ENCODE results near the gene ELF3. TPM values are rescaled to one million over a fixed set of nuclear protein-coding genes. Genes with fewer than 3 reads are reported as not detected.

The ELF3 gene
- total and polyA plus RNA-seq, 2 of the 13 experiments (the other 11 are each of a cell fraction or from before 2014, with no cell fraction given): 11.5 to 55.1 TPM

DNA sequence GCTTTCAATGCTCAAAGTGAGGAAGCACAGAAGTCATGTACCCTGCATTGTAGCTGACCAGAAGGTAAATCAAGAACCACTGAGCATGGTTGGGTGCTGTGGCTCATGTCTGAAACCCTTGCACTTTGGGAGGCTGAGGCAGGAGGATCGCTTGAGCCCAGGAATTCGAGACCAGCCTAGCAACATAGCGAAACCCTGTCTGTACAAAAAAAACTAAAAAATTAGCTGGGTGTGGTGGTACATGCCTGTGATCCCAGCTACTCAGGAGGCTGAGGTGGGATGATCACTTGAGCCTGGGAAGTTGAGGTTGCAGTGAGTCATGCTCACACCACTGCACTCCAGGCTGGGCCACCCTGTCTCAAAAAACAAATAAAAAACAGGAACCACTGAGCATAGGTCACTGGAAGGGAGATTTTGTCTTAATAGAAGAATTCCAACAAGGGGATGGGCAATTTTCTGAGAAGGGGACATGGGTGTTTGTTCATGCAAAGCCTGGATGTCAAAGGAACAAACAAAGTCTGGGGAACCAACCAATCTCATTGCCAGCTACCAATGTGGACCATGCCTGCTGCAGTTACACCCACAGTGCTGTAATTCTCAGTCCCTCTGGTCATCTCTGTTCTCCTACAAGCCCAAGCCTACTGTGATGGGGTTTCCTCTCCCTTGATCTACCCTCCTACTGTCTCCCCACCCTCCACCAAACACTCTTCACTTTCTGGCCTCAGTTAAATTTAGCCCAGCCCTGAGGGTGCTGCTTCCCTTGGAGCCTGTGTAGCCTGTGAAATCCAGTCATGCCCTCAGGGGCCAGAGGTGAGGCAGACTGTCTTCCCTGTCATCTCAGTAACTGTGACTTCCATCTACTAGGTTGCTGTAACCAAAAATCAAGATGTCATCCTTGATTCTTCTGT lies 47.9 kb downstream of the ELF3 start (continued):
- TF ChIP-seq, protein P1, sequence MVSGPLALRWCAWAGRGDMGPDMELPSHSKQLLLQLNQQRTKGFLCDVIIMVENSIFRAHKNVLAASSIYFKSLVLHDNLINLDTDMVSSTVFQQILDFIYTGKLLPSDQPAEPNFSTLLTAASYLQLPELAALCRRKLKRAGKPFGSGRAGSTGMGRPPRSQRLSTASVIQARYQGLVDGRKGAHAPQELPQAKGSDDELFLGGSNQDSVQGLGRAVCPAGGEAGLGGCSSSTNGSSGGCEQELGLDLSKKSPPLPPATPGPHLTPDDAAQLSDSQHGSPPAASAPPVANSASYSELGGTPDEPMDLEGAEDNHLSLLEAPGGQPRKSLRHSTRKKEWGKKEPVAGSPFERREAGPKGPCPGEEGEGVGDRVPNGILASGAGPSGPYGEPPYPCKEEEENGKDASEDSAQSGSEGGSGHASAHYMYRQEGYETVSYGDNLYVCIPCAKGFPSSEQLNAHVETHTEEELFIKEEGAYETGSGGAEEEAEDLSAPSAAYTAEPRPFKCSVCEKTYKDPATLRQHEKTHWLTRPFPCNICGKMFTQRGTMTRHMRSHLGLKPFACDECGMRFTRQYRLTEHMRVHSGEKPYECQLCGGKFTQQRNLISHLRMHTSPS (CRISPR knock-in tag; IDR thresholded peaks at IDR 0.05; ENCODE audit: low read depth): peak; percentile 67
- TF ChIP-seq HDAC2 (CRISPR knock-in tag; IDR thresholded peaks at IDR 0.05): peak; percentile 62; the same call in 1 of the 2 replicates
- TF ChIP-seq ZNF382 (CRISPR knock-in tag; IDR thresholded peaks at IDR 0.05; ENCODE audit: borderline replicate concordance): no peak
- TF ChIP-seq, protein P2, sequence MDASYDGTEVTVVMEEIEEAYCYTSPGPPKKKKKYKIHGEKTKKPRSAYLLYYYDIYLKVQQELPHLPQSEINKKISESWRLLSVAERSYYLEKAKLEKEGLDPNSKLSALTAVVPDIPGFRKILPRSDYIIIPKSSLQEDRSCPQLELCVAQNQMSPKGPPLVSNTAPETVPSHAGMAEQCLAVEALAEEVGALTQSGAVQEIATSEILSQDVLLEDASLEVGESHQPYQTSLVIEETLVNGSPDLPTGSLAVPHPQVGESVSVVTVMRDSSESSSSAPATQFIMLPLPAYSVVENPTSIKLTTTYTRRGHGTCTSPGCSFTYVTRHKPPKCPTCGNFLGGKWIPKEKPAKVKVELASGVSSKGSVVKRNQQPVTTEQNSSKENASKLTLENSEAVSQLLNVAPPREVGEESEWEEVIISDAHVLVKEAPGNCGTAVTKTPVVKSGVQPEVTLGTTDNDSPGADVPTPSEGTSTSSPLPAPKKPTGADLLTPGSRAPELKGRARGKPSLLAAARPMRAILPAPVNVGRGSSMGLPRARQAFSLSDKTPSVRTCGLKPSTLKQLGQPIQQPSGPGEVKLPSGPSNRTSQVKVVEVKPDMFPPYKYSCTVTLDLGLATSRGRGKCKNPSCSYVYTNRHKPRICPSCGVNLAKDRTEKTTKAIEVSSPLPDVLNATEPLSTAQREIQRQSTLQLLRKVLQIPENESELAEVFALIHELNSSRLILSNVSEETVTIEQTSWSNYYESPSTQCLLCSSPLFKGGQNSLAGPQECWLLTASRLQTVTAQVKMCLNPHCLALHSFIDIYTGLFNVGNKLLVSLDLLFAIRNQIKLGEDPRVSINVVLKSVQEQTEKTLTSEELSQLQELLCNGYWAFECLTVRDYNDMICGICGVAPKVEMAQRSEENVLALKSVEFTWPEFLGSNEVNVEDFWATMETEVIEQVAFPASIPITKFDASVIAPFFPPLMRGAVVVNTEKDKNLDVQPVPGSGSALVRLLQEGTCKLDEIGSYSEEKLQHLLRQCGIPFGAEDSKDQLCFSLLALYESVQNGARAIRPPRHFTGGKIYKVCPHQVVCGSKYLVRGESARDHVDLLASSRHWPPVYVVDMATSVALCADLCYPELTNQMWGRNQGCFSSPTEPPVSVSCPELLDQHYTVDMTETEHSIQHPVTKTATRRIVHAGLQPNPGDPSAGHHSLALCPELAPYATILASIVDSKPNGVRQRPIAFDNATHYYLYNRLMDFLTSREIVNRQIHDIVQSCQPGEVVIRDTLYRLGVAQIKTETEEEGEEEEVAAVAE (CRISPR knock-in tag; IDR thresholded peaks at IDR 0.05; ENCODE audit: borderline replicate concordance): no peak; the same call in 1 of the 2 replicates
- TF ChIP-seq FOXA3 (CRISPR knock-in tag; IDR thresholded peaks at IDR 0.05): peak; percentile 53; the same call in 1 of the 2 replicates
- 0 out of 2 replicates have a peak, but pooled peaks have one; percentile 36 for TF ChIP-seq SMAD9 (CRISPR knock-in tag; IDR thresholded peaks at IDR 0.05)
- TF ChIP-seq ZSCAN9 (CRISPR knock-in tag; IDR thresholded peaks at IDR 0.05; ENCODE audit: borderline replicate concordance): peak; percentile 39; the same call in 1 of the 2 replicates
- no peak for TF ChIP-seq FOXP1 (IDR thresholded peaks at IDR 0.05)
- TF ChIP-seq FOXP1 (CRISPR knock-in tag; IDR thresholded peaks at IDR 0.05): peak; percentile 46; the same call in 1 of the 2 replicates
- peak; percentile 42; the same call in 1 of the 2 replicates for TF ChIP-seq ETV5 (CRISPR knock-in tag; IDR thresholded peaks at IDR 0.05; ENCODE audit: borderline replicate concordance)
- 0 out of 2 replicates have a peak, but pooled peaks have one; percentile 37 for TF ChIP-seq ISL2 (CRISPR knock-in tag; IDR thresholded peaks at IDR 0.05)
- no peak for TF ChIP-seq ZBTB42 (CRISPR knock-in tag; IDR thresholded peaks at IDR 0.05)
- TF ChIP-seq SOX5 (CRISPR knock-in tag; IDR thresholded peaks at IDR 0.05; ENCODE audit: borderline replicate concordance): peak; percentile 80
- peak; percentile 28; the same call in 1 of the 2 replicates for TF ChIP-seq MIER3 (CRISPR knock-in tag; IDR thresholded peaks at IDR 0.05; ENCODE audit: borderline replicate concordance)
- TF ChIP-seq ZBTB3 (CRISPR knock-in tag; IDR thresholded peaks at IDR 0.05; ENCODE audit: borderline replicate concordance, low read depth): peak; percentile 93; the same call in 1 of the 2 replicates
- TF ChIP-seq, protein P3, sequence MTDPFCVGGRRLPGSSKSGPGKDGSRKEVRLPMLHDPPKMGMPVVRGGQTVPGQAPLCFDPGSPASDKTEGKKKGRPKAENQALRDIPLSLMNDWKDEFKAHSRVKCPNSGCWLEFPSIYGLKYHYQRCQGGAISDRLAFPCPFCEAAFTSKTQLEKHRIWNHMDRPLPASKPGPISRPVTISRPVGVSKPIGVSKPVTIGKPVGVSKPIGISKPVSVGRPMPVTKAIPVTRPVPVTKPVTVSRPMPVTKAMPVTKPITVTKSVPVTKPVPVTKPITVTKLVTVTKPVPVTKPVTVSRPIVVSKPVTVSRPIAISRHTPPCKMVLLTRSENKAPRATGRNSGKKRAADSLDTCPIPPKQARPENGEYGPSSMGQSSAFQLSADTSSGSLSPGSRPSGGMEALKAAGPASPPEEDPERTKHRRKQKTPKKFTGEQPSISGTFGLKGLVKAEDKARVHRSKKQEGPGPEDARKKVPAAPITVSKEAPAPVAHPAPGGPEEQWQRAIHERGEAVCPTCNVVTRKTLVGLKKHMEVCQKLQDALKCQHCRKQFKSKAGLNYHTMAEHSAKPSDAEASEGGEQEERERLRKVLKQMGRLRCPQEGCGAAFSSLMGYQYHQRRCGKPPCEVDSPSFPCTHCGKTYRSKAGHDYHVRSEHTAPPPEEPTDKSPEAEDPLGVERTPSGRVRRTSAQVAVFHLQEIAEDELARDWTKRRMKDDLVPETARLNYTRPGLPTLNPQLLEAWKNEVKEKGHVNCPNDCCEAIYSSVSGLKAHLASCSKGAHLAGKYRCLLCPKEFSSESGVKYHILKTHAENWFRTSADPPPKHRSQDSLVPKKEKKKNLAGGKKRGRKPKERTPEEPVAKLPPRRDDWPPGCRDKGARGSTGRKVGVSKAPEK (CRISPR knock-in tag; IDR thresholded peaks at IDR 0.05; ENCODE audit: borderline replicate concordance): no peak
